ENCODE results near the gene MACROD1.

GRCh38 chr11:64038500-64038899 is 127.4 kb downstream of the MACROD1 start:
- TF ChIP-seq EZH2 (IDR thresholded peaks at IDR 0.05; ENCODE audit: insufficient read depth, poor library complexity, severe bottlenecking) = no peak
- no peak for TF ChIP-seq EZH2phosphoT487 (IDR thresholded peaks at IDR 0.05; ENCODE audit: insufficient read depth, low read depth)

Measured in GM23248 (cell line).